ENCODE results near the gene FXN.

- TF ChIP-seq EZH2 (IDR thresholded peaks at IDR 0.05; ENCODE audit: insufficient read depth, poor library complexity, severe bottlenecking) = no peak
- TF ChIP-seq EZH2phosphoT487 (IDR thresholded peaks at IDR 0.05; ENCODE audit: insufficient read depth, low read depth) = no peak
These were observed 53.5 kb downstream of the FXN start for GRCh38 chr9:69089082-69089481.
